ENCODE results near the gene OXGR1. TPM values are rescaled to one million over a fixed set of nuclear protein-coding genes. Genes with fewer than 3 reads are reported as not detected.

Gene OXGR1
- total RNA-seq, 1 donor from 2014 or later: not detected

- no peak overlapping the region for H3K4me3 ChIP-seq
- H3K27ac ChIP-seq: no peak overlapping the region
- no peaks in the 10 kb centered on the region for H3K27me3 ChIP-seq
- no peaks in the 10 kb centered on the region for H3K36me3 ChIP-seq
- no peak for DNase-seq (ENCODE audit: low spot score in 2 of 2)
- intact Hi-C loops (cut with DNase I): no loop called here
- no peak for TF ChIP-seq CTCF (IDR thresholded peaks at IDR 0.05)
- H3K9me3 ChIP-seq: no peaks in the 10 kb centered on the region
- no peaks in the 10 kb centered on the region for H3K4me1 ChIP-seq
Measured at GRCh38 chr13:97003071-97003470, 8.8 kb upstream of the OXGR1 start.

DNA sequence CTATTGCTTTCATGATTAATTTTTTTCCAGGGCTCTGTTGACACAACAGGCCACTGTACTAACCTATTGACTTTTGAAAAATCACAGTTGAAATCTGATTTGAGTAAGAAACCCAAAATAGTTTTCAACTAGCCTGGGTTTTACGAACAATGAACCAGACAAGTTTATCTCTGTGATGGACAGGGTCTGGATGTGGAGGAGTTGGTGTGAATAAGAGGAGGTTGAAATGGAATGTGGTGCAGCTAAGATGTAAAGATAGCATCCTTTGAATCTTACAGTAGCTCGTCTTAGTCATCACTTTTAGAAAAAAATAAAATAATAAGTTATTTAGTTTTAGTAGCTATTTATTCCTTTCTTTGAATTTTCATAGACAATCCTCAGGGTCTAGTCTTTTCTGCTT is 8.3 kb upstream of the OXGR1 start:
- no peak for DNase-seq (ENCODE audit: low spot score in 2 of 2)
- H3K4me1 ChIP-seq: no peaks in the 10 kb centered on the region
- intact Hi-C loops (cut with DNase I): no loop called here
- H3K27ac ChIP-seq: no peak overlapping the region
- H3K27me3 ChIP-seq: no peaks in the 10 kb centered on the region
- H3K9me3 ChIP-seq: no peaks in the 10 kb centered on the region
- no peak overlapping the region for H3K4me3 ChIP-seq
- no peak for TF ChIP-seq CTCF (IDR thresholded peaks at IDR 0.05)
- H3K36me3 ChIP-seq: no peaks in the 10 kb centered on the region

DNA sequence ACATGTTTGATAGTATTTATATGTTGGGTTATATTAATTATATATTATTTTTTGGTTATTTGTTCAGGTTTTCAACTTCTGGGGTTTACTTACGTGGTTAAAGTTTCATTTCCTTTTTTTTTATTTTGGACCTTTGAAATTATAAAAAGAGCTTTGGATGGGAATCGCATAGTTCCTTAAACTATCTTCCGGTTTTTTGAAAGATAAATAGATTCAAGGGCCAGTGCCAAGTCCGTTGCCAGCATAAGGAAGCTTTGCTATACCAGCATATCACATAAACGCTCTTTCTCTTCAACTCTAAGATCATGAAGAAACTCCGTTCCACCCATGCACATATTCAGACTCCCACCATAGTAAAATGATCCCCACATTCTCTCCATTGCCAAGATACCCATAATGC is 7.4 kb upstream of the OXGR1 start:
- H3K36me3 ChIP-seq: no peaks in the 10 kb centered on the region
- no peak for DNase-seq (ENCODE audit: low spot score in 2 of 2)
- no peaks in the 10 kb centered on the region for H3K4me1 ChIP-seq
- H3K9me3 ChIP-seq: no peaks in the 10 kb centered on the region
- H3K27me3 ChIP-seq: no peaks in the 10 kb centered on the region
- H3K27ac ChIP-seq: no peak overlapping the region
- intact Hi-C loops (cut with DNase I): no loop called here
- no peak for TF ChIP-seq CTCF (IDR thresholded peaks at IDR 0.05)
- no peak overlapping the region for H3K4me3 ChIP-seq

- Histone ChIP-seq H3K9me3 (no peaks in the 10 kb centered on the region), H3K36me3 (no peaks in the 10 kb centered on the region), H3K4me1 (no peaks in the 10 kb centered on the region), H3K27me3 (no peaks in the 10 kb centered on the region), H3K27ac (no peak overlapping the region), H3K4me3 (no peak overlapping the region)
- DNase-seq (ENCODE audit: low spot score in 2 of 2): no peak
- intact Hi-C loops (cut with DNase I): no loop called here
- no peak for TF ChIP-seq CTCF (IDR thresholded peaks at IDR 0.05)
Measured at GRCh38 chr13:97000295-97000925, 6.1 kb upstream of the OXGR1 start.

DNA sequence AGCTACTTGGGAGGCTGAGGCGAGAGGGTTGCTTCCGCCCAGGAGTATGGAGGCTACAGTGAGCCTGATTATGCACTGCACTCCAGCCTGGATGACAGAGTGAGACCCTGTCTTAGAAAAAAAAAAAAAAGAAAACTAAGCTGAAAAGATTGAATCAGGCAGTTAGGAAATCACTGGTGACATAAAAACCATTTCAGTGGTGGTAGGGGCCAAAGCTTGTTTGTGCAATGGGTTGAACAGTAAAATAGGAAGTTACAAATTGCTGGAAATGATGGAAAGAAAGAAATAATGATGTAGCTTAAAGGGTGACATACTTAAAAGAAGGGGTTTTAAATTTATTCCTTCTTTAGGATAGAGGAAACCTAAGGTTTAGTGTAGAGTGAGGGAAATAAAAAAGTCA is 4.8 kb upstream of the OXGR1 start:
- no peak for DNase-seq (ENCODE audit: low spot score in 2 of 2)
- intact Hi-C loops (cut with DNase I): no loop called here
- Histone ChIP-seq H3K4me3 (no peak overlapping the region), H3K27me3 (no peaks in the 10 kb centered on the region), H3K4me1 (peaks cover under 1 to 2% of the 10 kb centered on the region in 2 donors), H3K27ac (no peak overlapping the region), H3K9me3 (no peaks in the 10 kb centered on the region), H3K36me3 (no peaks in the 10 kb centered on the region)
- no peak for TF ChIP-seq CTCF (IDR thresholded peaks at IDR 0.05)

- H3K36me3 ChIP-seq: no peaks in the 10 kb centered on the region
- no peak overlapping the region for H3K4me3 ChIP-seq
- H3K27me3 ChIP-seq: no peaks in the 10 kb centered on the region
- DNase-seq (ENCODE audit: low spot score in 2 of 2): no peak
- H3K27ac ChIP-seq: no peak overlapping the region
- intact Hi-C loops (cut with DNase I): no loop called here
- H3K9me3 ChIP-seq: no peaks in the 10 kb centered on the region
- peaks cover 3 to 4% of the 10 kb centered on the region in 2 donors for H3K4me1 ChIP-seq
- TF ChIP-seq CTCF (IDR thresholded peaks at IDR 0.05): no peak
Measured at GRCh38 chr13:96998051-96998450, 3.8 kb upstream of the OXGR1 start.

All from ascending aorta (tissue), 2 donors.